Amniotic stem cell (primary cell): ENCODE measurements around the gene TCAP.
"Not testable (repeated sequence)": the region's sequence is repeated elsewhere in the genome, so short reads cannot be mapped to it uniquely, and the experiment has no call there.

Source experiments
- DNase-seq: peaks from one replicate; lab custom pipeline; 2025; lab: John Stamatoyannopoulos, UW

The TCAP gene

DNA sequence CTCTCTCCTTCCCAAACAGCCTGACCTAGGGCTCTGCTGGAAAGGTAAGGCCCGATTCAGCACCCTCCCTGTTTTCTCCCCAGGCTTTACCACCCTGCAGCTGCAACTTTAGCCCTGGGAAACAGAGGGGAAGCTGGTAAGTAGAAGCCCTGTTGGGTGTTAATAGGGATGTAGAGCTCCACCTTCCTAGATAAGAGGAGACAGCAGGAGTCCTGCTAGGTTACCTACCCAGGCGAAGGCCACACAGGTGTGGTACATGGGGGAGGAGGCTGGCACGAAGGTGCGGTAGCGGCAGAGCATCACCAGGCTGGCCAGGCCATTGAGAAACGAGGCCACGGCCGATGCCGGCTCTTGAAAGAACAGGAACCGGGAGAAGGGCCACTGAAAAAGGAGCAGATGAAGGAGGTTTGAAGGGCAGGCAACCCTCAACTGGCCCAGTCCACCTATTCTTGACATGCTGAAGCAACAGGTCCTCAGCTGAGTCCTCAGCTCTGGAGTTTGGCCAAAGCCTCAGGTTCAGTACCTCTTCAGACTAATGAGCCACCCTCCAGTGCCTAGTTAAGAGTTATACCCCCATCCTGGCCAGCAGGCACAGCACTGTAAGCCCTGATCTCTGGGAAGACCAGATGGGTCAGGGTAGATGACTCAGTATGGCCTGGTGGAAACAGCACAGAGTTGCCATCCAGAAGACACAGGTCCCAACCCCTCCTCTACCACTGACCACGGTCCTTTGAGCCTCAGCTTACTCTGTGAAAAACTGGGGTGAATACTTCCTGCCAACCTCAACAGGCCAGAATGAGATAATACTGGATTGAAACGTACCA, 19.4 kb downstream of the TCAP start:
- no peak for DNase-seq

DNA sequence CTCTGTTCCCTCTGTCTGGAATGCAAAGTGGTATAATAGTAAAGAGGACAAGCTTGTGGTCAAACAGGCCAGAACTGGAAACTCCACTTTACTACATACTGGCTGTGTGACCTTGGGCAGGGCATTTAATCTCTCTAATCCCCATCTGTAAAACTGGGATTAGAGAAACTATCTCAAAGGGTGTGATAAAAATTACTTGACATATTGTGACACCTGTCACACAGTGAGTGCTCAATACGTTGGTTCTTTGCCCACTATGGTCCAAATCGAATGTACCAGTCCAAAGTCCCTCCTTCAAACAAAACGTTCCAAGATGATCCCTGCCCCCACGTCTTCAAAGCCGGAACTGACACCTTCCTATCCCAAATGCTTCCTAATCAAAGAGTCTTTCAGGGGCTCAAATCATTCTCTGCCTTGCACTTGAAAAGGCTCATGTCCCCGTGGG, 22.0 kb downstream of the TCAP start:
- no peak for DNase-seq

GRCh38 chr17:39687546-39688474, 22.7 kb downstream of the TCAP start, which contains the start of gene PGAP3:
TSS of gene PGAP3 (minus strand) at chr17:39688057. CDS start at chr17:39688014, 43 bp downstream.
- peak; percentile 86 for DNase-seq

DNA sequence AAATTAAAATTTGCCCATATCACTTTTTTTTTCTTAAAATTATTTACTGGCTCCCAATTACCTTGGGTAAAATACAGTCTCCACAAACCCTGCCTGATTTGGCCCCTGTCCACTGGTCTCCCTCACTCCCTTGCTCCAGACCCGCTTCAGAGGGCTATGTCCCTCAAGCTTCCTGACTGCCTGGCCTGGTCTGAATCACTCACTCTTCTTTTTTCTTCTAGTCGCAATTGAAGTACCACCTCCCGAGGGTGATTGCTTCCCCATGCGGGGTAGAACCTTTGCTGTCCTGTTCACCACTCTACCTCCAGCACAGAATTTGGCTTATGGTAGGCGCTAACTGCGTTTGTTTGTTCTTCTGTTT, 23.3 kb downstream of the TCAP start:
- DNase-seq, result no peak

GRCh38 chr17:39688945-39689344, 23.8 kb downstream of the TCAP start:
- DNase-seq, result no peak

DNA sequence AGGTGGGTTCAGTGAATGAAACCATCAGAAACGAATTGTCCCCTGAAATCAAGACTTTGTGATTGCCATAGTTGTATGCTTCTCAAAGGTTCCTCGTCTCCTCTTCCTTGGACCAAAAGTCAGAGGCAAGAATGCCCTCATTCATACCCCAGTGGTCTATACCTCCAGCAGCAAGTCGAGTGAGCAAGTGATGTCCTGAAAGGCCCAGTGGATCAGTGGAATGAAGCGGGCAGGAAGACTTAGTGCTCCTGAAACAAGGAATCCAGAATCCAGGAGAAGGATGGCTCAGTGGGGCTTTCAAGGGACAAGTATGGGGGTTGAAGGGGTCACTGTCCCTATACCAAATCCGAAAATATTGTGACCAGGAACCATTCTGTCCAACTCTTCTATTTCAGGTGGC, 29.4 kb downstream of the TCAP start:
- no peak for DNase-seq

DNA sequence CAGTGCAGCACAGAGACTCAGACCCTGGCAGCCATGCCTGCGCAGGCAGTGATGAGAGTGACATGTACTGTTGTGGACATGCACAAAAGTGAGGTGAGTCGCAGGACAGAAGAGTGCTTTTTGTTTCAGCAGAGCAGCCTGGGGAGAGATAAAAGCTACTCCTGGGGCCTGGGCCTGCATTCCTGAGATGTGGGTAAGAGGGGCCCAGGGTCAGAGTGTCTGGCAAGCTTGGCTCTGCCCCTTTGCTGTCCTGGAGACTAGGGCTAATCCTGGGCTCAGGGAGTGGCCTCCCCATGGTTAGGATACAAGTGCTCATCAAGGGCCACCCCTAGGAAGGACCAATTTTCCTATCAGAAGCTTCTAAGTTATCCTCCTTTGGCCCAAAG, 29.9 kb downstream of the TCAP start:
- no peak for DNase-seq

DNA sequence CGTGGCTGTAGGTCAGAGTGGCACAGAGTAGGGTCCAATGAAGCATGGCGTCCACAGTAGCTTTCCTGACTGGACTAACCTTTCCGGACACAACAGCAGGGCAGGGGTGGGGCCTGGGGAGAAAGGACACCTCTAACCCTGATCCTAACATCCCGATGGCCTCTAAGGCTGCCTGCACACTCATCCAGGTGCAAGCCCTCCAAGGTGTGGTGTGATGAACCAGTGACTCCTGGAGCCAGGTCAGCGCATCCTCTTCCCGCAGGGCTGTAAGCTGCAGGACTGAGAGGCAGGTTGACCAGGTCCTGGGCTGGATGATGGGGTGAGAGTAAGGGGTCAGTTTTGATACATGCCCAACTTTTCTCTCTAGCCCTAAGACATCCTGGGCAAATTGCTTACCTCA, 31.6 kb downstream of the TCAP start:
- DNase-seq, result no peak

DNA sequence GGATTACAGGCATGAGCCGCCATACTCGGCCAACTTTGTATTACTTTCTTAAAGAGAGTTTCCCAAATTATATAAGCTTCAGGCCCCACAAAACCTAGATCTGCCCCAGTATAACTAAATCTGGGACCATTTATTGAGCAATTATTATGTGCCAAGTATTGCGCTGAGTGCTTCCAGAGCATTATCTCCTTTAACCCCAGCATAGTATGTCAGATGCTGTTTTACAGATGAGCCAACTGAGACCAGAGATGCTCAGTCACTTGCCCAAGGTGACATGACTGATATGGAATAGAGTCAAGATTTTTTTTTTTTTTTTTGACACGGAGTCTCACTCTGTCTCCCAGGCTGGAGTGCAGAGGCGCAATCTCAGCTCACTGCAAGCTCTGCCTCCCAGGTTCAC, 32.8 kb downstream of the TCAP start:
- no peak for DNase-seq

- DNase-seq, result not testable (repeated sequence)
These were observed 34.1 kb downstream of the TCAP start for GRCh38 chr17:39699157-39699817.

DNA sequence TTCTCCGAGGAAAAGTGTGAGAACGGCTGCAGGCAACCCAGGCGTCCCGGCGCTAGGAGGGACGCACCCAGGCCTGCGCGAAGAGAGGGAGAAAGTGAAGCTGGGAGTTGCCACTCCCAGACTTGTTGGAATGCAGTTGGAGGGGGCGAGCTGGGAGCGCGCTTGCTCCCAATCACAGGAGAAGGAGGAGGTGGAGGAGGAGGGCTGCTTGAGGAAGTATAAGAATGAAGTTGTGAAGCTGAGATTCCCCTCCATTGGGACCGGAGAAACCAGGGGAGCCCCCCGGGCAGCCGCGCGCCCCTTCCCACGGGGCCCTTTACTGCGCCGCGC, 34.6 kb downstream of the TCAP start, which contains the start of gene ERBB2:
Gene ERBB2 (plus strand): TSS at position 247 of the 330 bp plus-strand sequence. CDS start 175 bp downstream, outside the sequence.
- DNase-seq, result peak; percentile 56

GRCh38 chr17:39700148-39700987, 35.2 kb downstream of the TCAP start:
- no peak for DNase-seq

DNA sequence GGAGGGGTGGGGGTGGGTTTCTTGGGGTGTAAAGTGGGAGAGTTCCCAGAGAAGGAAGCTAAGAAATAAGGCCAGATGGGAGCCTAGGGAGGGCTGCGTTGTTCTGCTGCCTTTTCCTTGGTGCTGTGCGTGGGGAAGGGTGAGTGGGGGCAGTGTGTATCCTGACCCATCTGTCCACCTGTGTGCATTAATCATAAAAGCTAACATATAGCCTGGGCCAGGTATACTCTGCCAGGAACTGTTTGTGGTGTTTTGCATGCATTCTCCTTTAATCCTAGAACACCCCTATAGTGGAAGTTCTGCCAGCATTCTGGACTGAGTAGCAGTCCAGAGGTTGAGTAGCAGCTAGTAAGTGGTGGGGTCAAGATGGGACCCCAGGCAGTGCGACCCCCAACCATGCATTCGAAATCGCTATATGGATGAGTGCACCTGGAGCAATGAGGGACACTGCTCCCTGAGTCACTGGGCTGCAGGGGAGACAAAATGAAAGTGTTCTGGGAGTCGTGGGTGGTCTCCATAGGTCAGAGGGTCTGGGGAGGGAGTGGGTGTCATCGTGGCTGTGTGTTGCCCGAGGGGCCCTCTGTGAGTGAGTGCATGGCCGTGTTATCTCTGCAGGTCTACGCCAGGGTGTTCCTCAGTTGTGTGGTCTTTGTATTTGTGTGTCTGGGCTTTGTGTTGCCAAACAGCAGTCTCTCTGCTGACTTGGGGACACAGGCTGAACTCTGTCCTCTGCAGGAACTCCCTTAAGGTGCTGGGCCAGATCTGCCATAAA, 36.0 kb downstream of the TCAP start:
- no peak for DNase-seq

- DNase-seq, result no peak
These were observed 36.8 kb downstream of the TCAP start for GRCh38 chr17:39701784-39702422.

DNA sequence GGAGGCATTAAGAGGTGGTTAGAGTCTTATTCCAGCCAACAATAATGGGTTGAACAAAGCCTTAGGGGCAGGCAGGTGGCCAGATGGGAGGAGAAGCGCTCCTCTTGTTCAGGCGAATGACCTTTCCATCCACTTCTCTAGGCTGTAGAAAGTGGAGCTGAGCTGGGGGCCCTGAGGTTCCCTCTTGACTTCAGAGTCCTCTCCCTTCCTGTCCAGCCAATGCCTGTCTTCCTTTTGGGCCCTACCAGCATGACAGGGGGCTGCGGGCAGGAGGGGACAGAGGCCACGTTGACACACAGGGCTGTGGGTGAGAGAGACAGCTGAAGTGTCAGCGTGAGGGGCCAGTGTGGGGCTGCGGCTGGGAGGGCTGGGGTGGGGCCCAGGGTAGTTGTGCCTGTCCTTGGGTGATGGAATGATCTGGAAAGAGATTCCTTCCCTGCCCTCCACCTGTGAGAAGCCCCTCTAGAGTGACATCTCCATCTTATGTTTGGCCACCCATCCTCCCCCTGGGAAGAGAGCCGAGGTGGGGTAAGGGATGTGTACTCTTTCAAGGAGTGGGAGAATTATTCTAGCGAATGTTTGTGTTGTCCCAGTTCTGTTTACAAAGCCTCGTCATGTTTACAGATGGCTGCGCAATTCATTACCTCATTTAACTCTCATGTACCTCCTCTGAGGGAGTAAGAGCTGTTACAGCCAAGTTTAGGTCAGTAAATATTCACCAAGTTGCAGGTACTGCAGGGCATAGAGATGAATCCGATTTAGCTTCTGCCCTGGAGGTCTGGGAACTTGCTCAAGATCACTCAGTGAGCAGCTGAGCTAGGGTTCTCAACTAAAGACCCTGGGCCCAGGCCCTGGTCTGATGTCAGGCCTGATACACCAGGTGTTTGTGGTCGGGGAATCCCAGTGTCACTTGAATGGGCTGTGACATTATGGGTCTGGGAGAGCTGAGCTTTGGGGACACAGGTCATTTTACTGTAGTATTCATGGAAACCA, 38.0 kb downstream of the TCAP start:
- DNase-seq, result no peak

DNA sequence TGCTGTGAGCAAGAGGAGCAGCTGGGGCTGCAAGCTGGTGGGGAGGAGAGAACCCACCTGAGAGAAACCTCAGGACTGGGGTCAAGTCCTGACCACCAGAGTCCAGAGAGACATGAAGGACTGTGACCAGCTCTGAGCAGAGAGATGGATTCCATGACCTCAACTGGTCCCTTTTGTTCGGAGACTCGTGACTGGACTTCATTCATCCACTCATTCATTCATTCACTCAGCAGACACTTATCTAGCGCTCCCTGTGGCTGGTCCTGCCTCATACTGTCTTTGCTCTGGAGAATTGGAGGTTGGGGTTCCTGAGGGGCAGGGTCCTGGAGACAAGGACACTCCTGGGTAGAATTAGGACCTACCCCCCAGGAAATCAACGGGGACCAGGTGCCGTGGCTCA, 38.8 kb downstream of the TCAP start:
- no peak for DNase-seq

GRCh38 chr17:39704821-39705551, 39.8 kb downstream of the TCAP start:
- no peak for DNase-seq

DNA sequence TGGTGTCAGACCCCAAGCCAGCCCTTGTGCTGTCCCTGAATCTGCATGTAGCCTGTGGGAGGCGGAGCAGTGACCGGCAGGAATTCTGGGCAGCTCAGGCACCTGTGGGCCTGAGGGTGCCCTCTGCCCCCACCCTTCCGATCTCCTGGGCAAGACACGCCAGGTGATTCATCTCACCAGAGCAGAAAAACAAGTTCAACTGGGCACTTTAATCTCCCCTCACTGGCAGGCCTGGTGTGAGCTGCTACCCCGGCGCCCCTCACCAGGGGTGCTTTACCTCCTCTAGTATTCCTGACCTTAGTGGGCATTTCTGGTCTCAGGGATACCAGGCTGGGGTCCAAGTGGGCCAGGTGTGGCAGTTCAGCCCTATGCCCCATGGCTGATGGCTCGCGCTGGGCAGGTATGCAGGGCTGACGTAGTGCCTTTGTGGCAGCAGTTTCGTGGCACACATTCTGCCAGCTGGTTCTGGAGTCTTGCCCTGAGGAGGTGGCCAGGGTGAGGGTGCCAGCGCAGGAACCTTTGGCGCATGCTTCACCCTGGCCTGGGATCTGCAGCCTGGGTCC, 40.7 kb downstream of the TCAP start:
- DNase-seq, result no peak
